HepG2 (cell line): ENCODE measurements around the gene MSI2. TPM values are rescaled to one million over a fixed set of nuclear protein-coding genes. Genes with fewer than 3 reads are reported as not detected.

Source experiments
- ARNT ChIP-seq: fragments of 450-650 bp; IDR thresholded peaks from 2 replicates; pipeline ENCODE4 v1.6.1; 2017
- ATF5 ChIP-seq: sonication (generic); formaldehyde crosslinking; IDR thresholded peaks from 2 replicates; pipeline ENCODE4 v1.4.0; 2020; ENCODE audit warnings: mild to moderate bottlenecking, low read depth, missing genetic modification reagents
- FOXP1 ChIP-seq, 2 experiments: fragments of 450-650 bp in 1 of 2; IDR thresholded peaks; 2 replicates each; pipeline ENCODE4 v1.6.1; 2017 to 2018; ENCODE audit warnings: antibody characterized with exemption in 1 of 2
- GFI1 ChIP-seq: sonication (generic); formaldehyde crosslinking; IDR thresholded peaks from 2 replicates; pipeline ENCODE4 v1.5.0; 2020; ENCODE audit warnings: missing genetic modification reagents, mild to moderate bottlenecking, borderline replicate concordance
- KDM6A ChIP-seq: IDR thresholded peaks from 2 replicates; pipeline ENCODE4 v1.6.1; 2016; ENCODE audit warnings: low read depth
- NR2F6 ChIP-seq, 2 experiments: IDR thresholded peaks; 2 replicates each; pipeline ENCODE4 v1.6.1; 2016; ENCODE audit warnings: antibody characterized with exemption in 1 of 2, mild to moderate bottlenecking in 1 of 2
- PTBP1 ChIP-seq: fragments of 200-400 bp; formaldehyde crosslinking; IDR thresholded peaks from 2 replicates; pipeline ENCODE4 v1.6.1; 2018; ENCODE audit warnings: low read length, low read depth; ENCODE audit not compliant: poor library complexity, severe bottlenecking
- RBM22 ChIP-seq: fragments of 200-400 bp; formaldehyde crosslinking; optimal IDR thresholded peaks from 2 replicates; pipeline ENCODE3; 2017; ENCODE audit warnings: mild to moderate bottlenecking, low read length, moderate library complexity
- RXRA ChIP-seq: sonication (generic); formaldehyde crosslinking; IDR thresholded peaks from 2 replicates; pipeline ENCODE4 v1.5.1; 2020; ENCODE audit warnings: missing genetic modification reagents
- SRSF1 ChIP-seq: fragments of 200-400 bp; formaldehyde crosslinking; optimal IDR thresholded peaks from 2 replicates; pipeline ENCODE3; 2017; ENCODE audit warnings: mild to moderate bottlenecking, low read depth, low read length, moderate library complexity
- SRSF4 ChIP-seq: fragments of 200-400 bp; formaldehyde crosslinking; IDR thresholded peaks from one replicate; pipeline ENCODE4 v1.6.1; 2018; ENCODE audit warnings: mild to moderate bottlenecking, low read depth, low read length, moderate library complexity; ENCODE audit not compliant: poor library complexity, severe bottlenecking
- THYN1 ChIP-seq: sonication (generic); formaldehyde crosslinking; IDR thresholded peaks from 2 replicates; pipeline ENCODE4 v1.8.1; 2023; ENCODE audit warnings: low read depth, mild to moderate bottlenecking, moderate library complexity, missing genetic modification reagents, borderline replicate concordance
- ZBED4 ChIP-seq: sonication (generic); formaldehyde crosslinking; IDR thresholded peaks from 2 replicates; pipeline ENCODE4 v1.4.0; 2020; ENCODE audit warnings: missing genetic modification reagents, borderline replicate concordance
- ZKSCAN5 ChIP-seq: sonication (generic); formaldehyde crosslinking; IDR thresholded peaks from 2 replicates; pipeline ENCODE4 v1.5.1; 2020; ENCODE audit warnings: mild to moderate bottlenecking, missing genetic modification reagents
- ZNF136 ChIP-seq: sonication (generic); formaldehyde crosslinking; IDR thresholded peaks from 2 replicates; pipeline ENCODE4 v1.8.1; 2022; ENCODE audit warnings: low read depth, mild to moderate bottlenecking, moderate library complexity, missing genetic modification reagents
- ZNF230 ChIP-seq: sonication (generic); formaldehyde crosslinking; IDR thresholded peaks from 2 replicates; pipeline ENCODE4 v1.4.0; 2020; ENCODE audit warnings: mild to moderate bottlenecking, missing genetic modification reagents
- ZNF232 ChIP-seq: sonication (generic); formaldehyde crosslinking; IDR thresholded peaks from 2 replicates; pipeline ENCODE4 v1.4.0; 2020; ENCODE audit warnings: missing genetic modification reagents, borderline replicate concordance
- ZNF263 ChIP-seq: sonication (generic); formaldehyde crosslinking; IDR thresholded peaks from 2 replicates; pipeline ENCODE4 v1.4.0; 2020; ENCODE audit warnings: missing genetic modification reagents
- ZNF350 ChIP-seq: sonication (generic); formaldehyde crosslinking; IDR thresholded peaks from 2 replicates; pipeline ENCODE4 v1.4.0; 2020; ENCODE audit warnings: mild to moderate bottlenecking, low read depth, missing genetic modification reagents, borderline replicate concordance
- ZNF607 ChIP-seq: sonication (generic); formaldehyde crosslinking; IDR thresholded peaks from 2 replicates; pipeline ENCODE4 v1.5.1; 2020; ENCODE audit warnings: missing genetic modification reagents, mild to moderate bottlenecking, borderline replicate concordance
- ZNF724P ChIP-seq: sonication (generic); formaldehyde crosslinking; IDR thresholded peaks from 2 replicates; pipeline ENCODE4 v1.8.0; 2022; ENCODE audit warnings: missing genetic modification reagents, borderline replicate concordance
- ZNF782 ChIP-seq: sonication (generic); formaldehyde crosslinking; IDR thresholded peaks from 2 replicates; pipeline ENCODE4 v1.4.0; 2020; ENCODE audit warnings: missing genetic modification reagents, mild to moderate bottlenecking, borderline replicate concordance
- polyA plus RNA-seq, 8 experiments: library from polyadenylated mRNA; depleted of rRNA in 3 of 8; stranded (reverse) in 7 of 8; unstranded in 1 of 8; fragments of >200 nt; fragmentation: Illumina TruSeq in 4 of 8; extraction: Trizol in 4 of 8; gene quantifications; 2 replicates each; pipeline versions ENCODE4 v1.2.1 to v1.2.3, GENCODE V29; 2011 to 2016; ENCODE audit warnings: low read depth in 4 of 8, missing spikeins in 1 of 8, mixed read lengths in 1 of 8; ENCODE audit not compliant: insufficient read depth in 1 of 8
- total RNA-seq, 5 experiments: library from RNA; depleted of rRNA; stranded (reverse); fragments of >200 nt; fragmentation: Illumina TruSeq; extraction: Trizol; gene quantifications; 2 replicates each; pipeline ENCODE4 v1.2.3, GENCODE V29; 2016; ENCODE audit warnings: low read depth in 1 of 5

Gene MSI2
- total and polyA plus RNA-seq, 2 of the 13 experiments (the other 11 are each of a cell fraction or from before 2014, with no cell fraction given), result 77.5 to 78.4 TPM

- TF ChIP-seq ZBED4 (CRISPR knock-in tag) (0 out of 2 replicates have a peak, but pooled peaks have one; percentile 61), SRSF4 (no peak), ZNF230 (CRISPR knock-in tag) (peak; percentile 86; the same call in 1 of the 2 replicates), ZNF263 (CRISPR knock-in tag) (no peak), ATF5 (0 out of 2 replicates have a peak, but pooled peaks have one; percentile 77), ZNF136 (no peak), ZKSCAN5 (CRISPR knock-in tag) (no peak), ZNF607 (CRISPR knock-in tag) (no peak; the same call in 1 of the 2 replicates), FOXP1 (IDR thresholded peaks at IDR 0.05) (peak; percentile 70), FOXP1 (CRISPR knock-in tag; IDR thresholded peaks at IDR 0.05) (peak; percentile 96), ZNF232 (CRISPR knock-in tag) (peak; percentile 67; the same call in 1 of the 2 replicates), ARNT (no peak), KDM6A (CRISPR knock-in tag) (peak; percentile 67), RXRA (CRISPR knock-in tag) (peak; percentile 72; the same call in 1 of the 2 replicates), RBM22 (peak; percentile 88), PTBP1 (no peak), ZNF724P (CRISPR knock-in tag) (no peak), NR2F6 (IDR thresholded peaks at IDR 0.05) (peak; percentile 91), NR2F6 (CRISPR knock-in tag; IDR thresholded peaks at IDR 0.05) (peak; percentile 94), ZNF782 (peak; percentile 86; the same call in 1 of the 2 replicates), THYN1 (CRISPR knock-in tag) (no peak), SRSF1 (no peak), GFI1 (peak; percentile 60), ZNF350 (no peak; the same call in 1 of the 2 replicates)
Observed at GRCh38 chr17:57516290-57517230, 260.2 kb downstream of the MSI2 start (continued).
